Measurements from ENCODE around the gene EZR.

Gene EZR

DNA sequence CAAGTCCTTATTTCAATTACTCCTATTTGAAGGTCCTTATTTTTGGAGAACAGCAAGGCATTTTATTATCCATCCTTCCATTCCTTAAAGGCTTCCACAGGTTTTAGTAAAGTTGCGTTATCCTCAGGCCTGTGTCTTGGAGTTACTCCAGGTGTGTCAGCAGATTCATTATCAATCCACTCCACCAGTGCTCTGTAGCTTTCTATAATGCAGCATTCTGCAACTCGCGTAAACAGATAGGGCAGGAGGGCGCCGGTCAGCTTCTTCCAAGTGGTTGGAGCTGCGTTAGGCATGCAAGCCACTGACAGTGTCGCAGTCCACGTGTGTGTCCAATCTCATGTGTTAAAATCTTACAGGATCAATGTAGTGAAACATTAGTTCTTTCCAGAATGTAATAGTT is 93.5 kb downstream of the EZR start:
- no peak for DNase-seq (ENCODE audit: low read depth)

DNA sequence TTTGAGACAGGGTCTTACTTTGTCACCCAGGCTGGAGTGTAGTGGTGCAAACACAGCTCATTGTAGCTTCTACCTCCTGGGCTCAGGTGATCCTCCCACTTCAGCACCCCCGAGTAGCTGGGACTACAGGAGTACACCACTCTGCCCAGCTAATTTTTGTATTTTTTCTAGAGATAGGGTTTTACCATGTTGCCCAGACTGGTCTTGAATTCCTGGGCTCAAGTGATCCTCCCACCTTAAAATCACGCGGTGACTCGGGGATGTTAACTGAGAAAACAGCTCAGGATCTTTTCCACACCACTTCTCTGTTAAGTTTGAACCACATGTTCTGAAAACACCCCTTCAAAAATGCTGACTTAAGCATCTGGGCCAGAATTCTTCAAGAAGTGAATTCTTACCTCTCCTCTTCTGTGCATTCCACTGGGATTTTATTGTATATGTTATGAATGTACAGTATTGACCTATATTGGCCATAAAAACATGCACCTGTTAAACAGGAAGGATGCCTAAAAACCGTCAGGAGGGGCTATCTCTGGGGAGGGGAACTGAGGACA is 96.9 kb downstream of the EZR start:
- no peak for DNase-seq (ENCODE audit: low read depth)

DNA sequence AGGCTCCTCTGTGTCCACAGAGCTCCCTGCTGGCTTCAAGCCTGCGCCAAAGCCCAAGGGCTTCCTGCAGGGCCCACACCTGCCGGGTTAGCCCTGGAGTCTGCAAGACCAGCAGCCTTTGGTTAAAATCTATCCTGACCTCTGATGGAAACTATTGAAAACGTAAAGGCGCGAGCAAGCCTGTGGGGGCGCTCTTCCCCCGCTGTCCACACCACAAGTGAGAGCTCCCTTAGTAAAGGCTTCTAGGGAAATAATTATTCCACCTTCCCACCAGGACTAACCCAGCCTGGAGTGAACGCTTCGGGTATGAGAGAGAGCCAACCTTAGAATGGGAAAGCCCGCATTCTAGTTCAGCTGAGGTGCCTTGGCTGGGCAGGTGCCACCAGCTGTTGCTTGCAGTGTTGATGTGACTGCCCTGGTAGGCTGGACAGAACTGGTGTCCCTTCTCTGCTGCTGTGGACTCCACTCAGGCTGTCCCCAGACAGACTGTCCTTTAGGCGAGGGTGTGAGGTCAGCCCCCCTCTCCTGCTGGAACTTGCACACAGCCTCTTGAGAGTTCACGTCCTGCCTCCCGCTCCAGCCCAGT is 100.6 kb downstream of the EZR start:
- no peak for DNase-seq (ENCODE audit: low read depth)

DNA sequence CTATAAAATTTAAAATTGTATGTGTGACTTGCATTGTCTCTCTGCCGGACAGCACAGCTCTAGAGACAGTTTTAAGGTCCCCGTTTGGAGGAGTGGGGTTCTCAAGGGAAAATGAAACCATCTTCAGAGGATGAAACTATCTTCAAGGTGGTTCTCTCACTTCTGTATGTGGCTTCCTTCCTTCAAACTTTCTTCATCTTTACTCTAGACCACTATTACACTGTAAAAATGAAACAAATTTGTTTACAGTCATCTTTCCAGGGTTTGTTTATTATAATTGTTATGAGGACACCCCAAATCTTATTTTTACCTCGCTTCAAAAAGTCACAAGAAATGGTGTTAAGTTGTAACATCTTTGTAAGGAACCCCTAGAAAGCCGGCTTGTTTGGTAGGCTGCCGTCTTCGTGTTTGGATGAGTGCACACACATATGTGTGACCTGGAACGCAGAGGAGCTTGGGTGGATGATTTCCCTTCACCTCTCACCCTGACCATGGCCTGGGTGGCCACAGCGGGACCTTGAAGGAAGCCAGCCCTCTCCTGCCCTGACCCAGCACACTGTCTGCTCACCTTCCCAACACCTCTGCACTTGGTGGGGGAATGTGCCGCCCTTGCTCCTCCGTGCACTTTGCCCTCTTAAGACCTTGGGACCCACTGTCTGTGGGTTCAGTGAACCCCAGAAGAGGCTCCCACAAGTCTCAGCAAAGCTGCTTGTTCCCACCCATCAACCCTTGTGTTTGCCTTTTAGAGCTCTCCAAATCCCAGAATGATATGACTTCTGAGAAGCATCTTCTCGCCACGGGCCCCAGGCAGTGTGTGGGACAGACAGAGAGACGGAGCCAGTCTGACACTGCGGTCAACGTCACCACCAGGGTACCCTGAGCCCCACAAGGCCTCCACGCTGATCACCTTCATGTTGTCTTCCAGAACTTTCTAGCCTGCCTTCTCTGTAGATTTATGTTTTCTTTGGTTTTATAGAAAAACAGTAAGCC is 101.5 kb downstream of the EZR start:
- DNase-seq (ENCODE audit: low read depth) = no peak
